ENCODE data around the gene FPR2.

DNA sequence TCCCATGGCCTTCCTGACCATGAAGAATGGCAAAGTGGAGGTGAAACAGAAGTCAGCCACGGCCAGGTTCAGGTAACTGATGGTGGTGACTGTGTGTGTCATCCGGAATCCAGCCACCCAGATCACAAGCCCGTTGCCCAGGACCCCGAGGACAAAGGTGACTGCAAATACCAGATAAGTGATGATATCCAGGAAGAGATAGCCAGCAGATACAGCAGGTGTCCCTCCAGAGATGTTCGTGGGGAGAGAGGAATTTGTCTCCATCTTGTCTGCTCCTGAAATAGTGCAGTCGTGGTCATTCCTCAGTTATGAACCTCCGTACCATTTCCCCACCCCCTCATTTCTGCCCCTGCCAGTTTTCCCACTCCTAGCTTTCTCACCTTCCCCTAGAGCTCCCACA, 14.2 kb upstream of the FPR2 start:
- TF ChIP-seq, protein P1, sequence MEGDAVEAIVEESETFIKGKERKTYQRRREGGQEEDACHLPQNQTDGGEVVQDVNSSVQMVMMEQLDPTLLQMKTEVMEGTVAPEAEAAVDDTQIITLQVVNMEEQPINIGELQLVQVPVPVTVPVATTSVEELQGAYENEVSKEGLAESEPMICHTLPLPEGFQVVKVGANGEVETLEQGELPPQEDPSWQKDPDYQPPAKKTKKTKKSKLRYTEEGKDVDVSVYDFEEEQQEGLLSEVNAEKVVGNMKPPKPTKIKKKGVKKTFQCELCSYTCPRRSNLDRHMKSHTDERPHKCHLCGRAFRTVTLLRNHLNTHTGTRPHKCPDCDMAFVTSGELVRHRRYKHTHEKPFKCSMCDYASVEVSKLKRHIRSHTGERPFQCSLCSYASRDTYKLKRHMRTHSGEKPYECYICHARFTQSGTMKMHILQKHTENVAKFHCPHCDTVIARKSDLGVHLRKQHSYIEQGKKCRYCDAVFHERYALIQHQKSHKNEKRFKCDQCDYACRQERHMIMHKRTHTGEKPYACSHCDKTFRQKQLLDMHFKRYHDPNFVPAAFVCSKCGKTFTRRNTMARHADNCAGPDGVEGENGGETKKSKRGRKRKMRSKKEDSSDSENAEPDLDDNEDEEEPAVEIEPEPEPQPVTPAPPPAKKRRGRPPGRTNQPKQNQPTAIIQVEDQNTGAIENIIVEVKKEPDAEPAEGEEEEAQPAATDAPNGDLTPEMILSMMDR (conservative IDR thresholded peaks at IDR 0.05; ENCODE audit: low read length): no peak
- no peak for TF ChIP-seq EZH2phosphoT487 (IDR thresholded peaks at IDR 0.05; ENCODE audit: borderline replicate concordance, low read depth, low read length)
